Measurements from ENCODE around the gene ADARB2.

Gene ADARB2

GRCh38 chr10:1411451-1411850 lies 325.9 kb downstream of the ADARB2 start:
- Histone ChIP-seq H3K9me3 (no peaks in the 10 kb centered on the region), H3K4me1 (no peaks in the 10 kb centered on the region), H3K27me3 (no peaks in the 10 kb centered on the region), H3K4me3 (ENCODE audit: low read depth, low read length) (no peak overlapping the region), H3K36me3 (no peaks in the 10 kb centered on the region)
- DNase-seq = no peak
- TF ChIP-seq CTCF (IDR thresholded peaks at IDR 0.05; ENCODE audit: low read depth, low read length) = no peak

GRCh38 chr10:1410469-1411395 lies 326.6 kb downstream of the ADARB2 start:
- Histone ChIP-seq H3K36me3 (no peaks in the 10 kb centered on the region), H3K4me3 (ENCODE audit: low read depth, low read length) (no peak overlapping the region), H3K9me3 (no peaks in the 10 kb centered on the region), H3K4me1 (no peaks in the 10 kb centered on the region), H3K27me3 (no peaks in the 10 kb centered on the region)
- no peak for TF ChIP-seq CTCF (IDR thresholded peaks at IDR 0.05; ENCODE audit: low read depth, low read length)
- DNase-seq = no peak

GRCh38 chr10:1410032-1410431 lies 327.3 kb downstream of the ADARB2 start:
- Histone ChIP-seq H3K27me3 (no peaks in the 10 kb centered on the region), H3K36me3 (no peaks in the 10 kb centered on the region), H3K4me3 (ENCODE audit: low read depth, low read length) (no peak overlapping the region), H3K4me1 (no peaks in the 10 kb centered on the region), H3K9me3 (no peaks in the 10 kb centered on the region)
- no peak for DNase-seq
- no peak for TF ChIP-seq CTCF (IDR thresholded peaks at IDR 0.05; ENCODE audit: low read depth, low read length)

GRCh38 chr10:1409392-1409791 lies 327.9 kb downstream of the ADARB2 start:
- no peaks in the 10 kb centered on the region for H3K27me3 ChIP-seq
- no peaks in the 10 kb centered on the region for H3K4me1 ChIP-seq
- TF ChIP-seq CTCF (IDR thresholded peaks at IDR 0.05; ENCODE audit: low read depth, low read length) = no peak
- H3K36me3 ChIP-seq = no peaks in the 10 kb centered on the region
- H3K4me3 ChIP-seq (ENCODE audit: low read depth, low read length) = no peak overlapping the region
- DNase-seq = no peak
- no peaks in the 10 kb centered on the region for H3K9me3 ChIP-seq

- Histone ChIP-seq H3K36me3 (no peaks in the 10 kb centered on the region), H3K4me3 (ENCODE audit: low read depth, low read length) (no peak overlapping the region), H3K9me3 (no peaks in the 10 kb centered on the region), H3K27me3 (no peaks in the 10 kb centered on the region), H3K4me1 (no peaks in the 10 kb centered on the region)
- TF ChIP-seq CTCF (IDR thresholded peaks at IDR 0.05; ENCODE audit: low read depth, low read length) = no peak
- DNase-seq = no peak
Measured at GRCh38 chr10:1408651-1409367, 328.5 kb downstream of the ADARB2 start.

Measured in BE2C (cell line).